ENCODE data around the gene CLDN6. TPM values are rescaled to one million over a fixed set of nuclear protein-coding genes. Genes with fewer than 3 reads are reported as not detected.

The CLDN6 gene
- total and polyA plus RNA-seq, 2 experiments from 2014 or later: 148 to 344 TPM

DNA sequence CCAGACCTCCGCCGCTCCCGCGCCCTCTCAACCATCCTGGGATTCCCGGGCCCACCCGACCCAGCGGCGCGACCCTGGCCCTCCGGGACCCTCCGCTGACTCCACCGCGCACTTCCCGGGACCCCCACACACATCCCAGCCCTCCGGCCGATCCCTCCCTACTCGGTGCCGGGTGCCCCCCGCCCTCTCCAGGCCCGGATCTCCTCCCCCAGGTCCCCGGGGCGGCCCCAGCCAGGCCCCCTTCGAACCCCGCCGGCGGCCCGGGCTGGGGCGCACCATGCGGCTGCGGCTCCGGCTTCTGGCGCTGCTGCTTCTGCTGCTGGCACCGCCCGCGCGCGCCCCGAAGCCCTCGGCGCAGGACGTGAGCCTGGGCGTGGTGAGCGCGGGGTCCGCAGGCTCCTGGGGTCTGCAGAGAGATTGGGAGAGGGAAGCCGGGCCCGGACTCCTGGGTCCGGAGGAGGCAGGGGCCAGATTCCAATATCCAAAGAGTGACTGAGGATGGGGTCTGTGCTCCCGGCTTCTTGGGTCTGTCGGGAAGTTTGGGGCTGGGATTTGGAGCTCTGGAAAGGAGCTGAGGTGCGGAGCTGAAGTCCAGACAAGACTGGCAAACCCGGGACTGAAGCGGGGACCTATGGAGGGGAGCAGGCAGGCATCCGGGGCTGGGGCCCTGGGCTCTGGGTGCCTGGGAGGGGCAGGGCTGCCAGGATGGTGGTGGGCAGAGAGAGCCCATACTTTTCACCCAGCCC lies 28.8 kb upstream of the CLDN6 start:
- Histone ChIP-seq H3K27me3 (peaks cover 71% of the 10 kb centered on the region), H3K4me1 (ENCODE audit: low read depth) (no peaks in the 10 kb centered on the region), H3K9me3 (ENCODE audit: low read depth) (no peaks in the 10 kb centered on the region), H3K27ac (no peak overlapping the region), H3K36me3 (no peaks in the 10 kb centered on the region), H3K4me3 (peak overlapping the region; percentile 31)
- no peak for DNase-seq (ENCODE audit: low read depth in 1 of 2, low spot score in 1 of 2)
- TF ChIP-seq, protein P1, sequence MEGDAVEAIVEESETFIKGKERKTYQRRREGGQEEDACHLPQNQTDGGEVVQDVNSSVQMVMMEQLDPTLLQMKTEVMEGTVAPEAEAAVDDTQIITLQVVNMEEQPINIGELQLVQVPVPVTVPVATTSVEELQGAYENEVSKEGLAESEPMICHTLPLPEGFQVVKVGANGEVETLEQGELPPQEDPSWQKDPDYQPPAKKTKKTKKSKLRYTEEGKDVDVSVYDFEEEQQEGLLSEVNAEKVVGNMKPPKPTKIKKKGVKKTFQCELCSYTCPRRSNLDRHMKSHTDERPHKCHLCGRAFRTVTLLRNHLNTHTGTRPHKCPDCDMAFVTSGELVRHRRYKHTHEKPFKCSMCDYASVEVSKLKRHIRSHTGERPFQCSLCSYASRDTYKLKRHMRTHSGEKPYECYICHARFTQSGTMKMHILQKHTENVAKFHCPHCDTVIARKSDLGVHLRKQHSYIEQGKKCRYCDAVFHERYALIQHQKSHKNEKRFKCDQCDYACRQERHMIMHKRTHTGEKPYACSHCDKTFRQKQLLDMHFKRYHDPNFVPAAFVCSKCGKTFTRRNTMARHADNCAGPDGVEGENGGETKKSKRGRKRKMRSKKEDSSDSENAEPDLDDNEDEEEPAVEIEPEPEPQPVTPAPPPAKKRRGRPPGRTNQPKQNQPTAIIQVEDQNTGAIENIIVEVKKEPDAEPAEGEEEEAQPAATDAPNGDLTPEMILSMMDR (IDR thresholded peaks at IDR 0.05; ENCODE audit: low read depth, low read length): no peak

DNA sequence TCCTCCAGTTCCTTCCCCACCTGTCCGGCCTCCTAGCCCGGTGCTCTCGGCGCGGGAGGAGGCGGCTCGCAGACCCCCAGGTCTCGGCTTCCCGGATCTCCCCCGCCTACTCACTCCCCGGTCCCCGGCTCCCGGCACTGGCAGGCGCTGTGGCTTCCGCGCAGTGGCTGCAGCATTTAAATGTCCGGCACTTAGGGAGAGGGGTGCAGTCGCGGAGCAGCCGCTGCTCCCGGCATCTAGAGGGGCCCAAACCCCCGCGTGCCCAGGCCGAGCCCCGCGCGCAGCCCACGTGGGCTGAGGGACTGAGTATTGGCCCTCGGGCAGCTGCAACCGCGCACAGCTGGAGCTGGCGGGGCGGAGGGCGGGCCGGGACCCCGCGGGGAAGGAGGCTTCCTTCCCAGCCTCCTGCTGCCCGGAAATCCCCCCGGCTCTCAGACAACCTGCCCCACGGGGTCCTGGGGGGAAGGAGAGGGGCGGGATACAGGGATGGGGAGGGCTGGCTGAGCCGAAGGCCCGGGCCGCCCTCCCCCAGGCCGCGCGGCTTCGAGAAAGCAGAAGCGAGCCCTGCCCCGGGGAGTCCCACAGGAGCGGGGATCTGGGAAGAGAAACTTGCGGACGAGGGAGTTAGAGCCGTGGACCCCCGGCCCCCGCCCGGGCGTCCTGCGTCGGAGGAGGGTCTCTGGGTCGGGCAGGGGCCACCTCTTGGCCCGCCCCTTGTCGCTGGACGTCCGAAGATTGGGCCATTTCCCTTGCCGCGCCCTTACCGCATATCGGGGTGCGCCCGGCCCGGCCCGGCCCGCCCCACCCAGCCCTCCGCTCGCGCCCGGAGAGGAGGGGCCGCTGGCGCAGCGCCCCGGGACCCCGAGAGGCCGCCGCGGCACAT lies 28.0 kb upstream of the CLDN6 start, which contains the start of gene MMP25:
TSS of gene MMP25 (plus strand) at position 804 of the 883 bp plus-strand sequence. CDS start 357 bp downstream, outside the sequence.
- Histone ChIP-seq H3K4me1 (ENCODE audit: low read depth) (no peaks in the 10 kb centered on the region), H3K4me3 (peak within 1 kb of the TSS; percentile 31), H3K9me3 (ENCODE audit: low read depth) (no peaks in the 10 kb centered on the region), H3K27me3 (peaks cover 76% of the 10 kb centered on the region), H3K36me3 (no peaks in the 10 kb centered on the region), H3K27ac (no peak within 1 kb of the TSS)
- DNase-seq (ENCODE audit: low read depth in 1 of 2, low spot score in 1 of 2): peak; percentile 11 to 40
- TF ChIP-seq, protein P1 (IDR thresholded peaks at IDR 0.05; ENCODE audit: low read depth, low read length): no peak

DNA sequence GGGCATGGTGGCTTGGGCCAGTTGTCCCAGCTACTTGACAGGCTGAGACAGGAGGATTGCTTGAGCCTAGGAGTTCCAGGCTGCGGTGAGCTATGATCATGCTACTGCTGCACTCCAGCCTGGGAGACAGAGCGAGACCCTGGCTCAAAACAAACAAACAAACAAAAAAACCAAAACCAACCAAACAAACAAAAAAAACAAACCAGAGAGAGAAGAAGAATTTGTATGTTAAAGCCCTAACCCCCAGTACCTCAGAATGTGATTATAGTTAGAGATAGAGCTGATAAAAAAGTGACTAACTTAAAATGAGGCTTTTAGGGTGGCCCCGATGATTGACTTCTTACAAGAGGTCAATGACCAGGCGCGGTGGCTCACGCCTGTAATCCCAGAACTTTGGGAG lies 26.7 kb upstream of the CLDN6 start:
- TF ChIP-seq, protein P1 (IDR thresholded peaks at IDR 0.05; ENCODE audit: low read depth, low read length): no peak
- Histone ChIP-seq H3K27me3 (peaks cover 85% of the 10 kb centered on the region), H3K4me1 (ENCODE audit: low read depth) (no peaks in the 10 kb centered on the region), H3K9me3 (ENCODE audit: low read depth) (no peaks in the 10 kb centered on the region), H3K4me3 (no peak overlapping the region), H3K36me3 (no peaks in the 10 kb centered on the region), H3K27ac (no peak overlapping the region)
- no peak for DNase-seq (ENCODE audit: low read depth in 1 of 2, low spot score in 1 of 2)

DNA sequence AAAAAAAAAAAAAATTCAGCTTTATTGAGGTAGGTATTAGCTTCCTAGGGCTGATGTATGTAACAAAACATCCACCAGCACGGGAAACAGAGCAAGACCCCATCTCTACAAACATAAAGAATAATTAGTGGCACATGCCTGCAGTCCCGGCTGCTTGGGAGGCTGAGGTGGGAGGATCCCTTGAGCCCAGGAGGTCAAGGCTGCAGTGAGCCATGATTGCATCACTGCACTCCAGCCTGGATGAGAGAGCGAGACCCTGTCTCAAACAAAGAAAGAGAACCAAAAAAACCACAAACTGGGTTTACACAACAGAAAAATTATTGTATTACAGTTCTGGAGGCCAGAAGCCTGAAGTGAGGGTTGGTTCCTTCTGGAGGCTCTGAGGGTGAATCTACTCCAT lies 24.4 kb upstream of the CLDN6 start:
- peaks cover 85% of the 10 kb centered on the region for H3K27me3 ChIP-seq
- TF ChIP-seq, protein P1 (IDR thresholded peaks at IDR 0.05; ENCODE audit: low read depth, low read length): no peak
- H3K4me1 ChIP-seq (ENCODE audit: low read depth): no peaks in the 10 kb centered on the region
- H3K9me3 ChIP-seq (ENCODE audit: low read depth): no peaks in the 10 kb centered on the region
- no peak overlapping the region for H3K27ac ChIP-seq
- H3K4me3 ChIP-seq: no peak overlapping the region
- no peaks in the 10 kb centered on the region for H3K36me3 ChIP-seq
- no peak for DNase-seq (ENCODE audit: low read depth in 1 of 2, low spot score in 1 of 2)

DNA sequence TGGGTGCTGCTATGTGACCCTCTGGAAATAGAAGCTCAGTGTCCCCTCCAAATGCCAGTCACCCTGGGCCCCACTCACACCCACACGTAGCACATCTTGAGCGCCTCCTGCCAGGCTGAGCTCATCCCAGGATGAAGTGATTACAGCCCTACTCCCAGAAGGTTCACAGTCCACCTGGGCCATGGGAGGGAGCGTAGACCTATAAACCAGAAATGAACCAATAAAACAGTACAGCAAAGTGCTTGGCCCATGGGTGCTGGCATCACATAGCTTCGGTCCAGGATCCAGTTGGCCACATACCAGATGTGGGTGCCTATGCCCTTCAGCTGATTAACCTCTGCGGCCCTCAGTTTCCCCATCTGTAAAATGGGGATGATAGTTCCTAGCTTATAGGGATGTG lies 20.9 kb upstream of the CLDN6 start:
- Histone ChIP-seq H3K27ac (no peak overlapping the region), H3K27me3 (peaks cover 85% of the 10 kb centered on the region), H3K4me1 (ENCODE audit: low read depth) (no peaks in the 10 kb centered on the region), H3K9me3 (ENCODE audit: low read depth) (no peaks in the 10 kb centered on the region), H3K4me3 (no peak overlapping the region), H3K36me3 (no peaks in the 10 kb centered on the region)
- DNase-seq (ENCODE audit: low read depth in 1 of 2, low spot score in 1 of 2): no peak
- TF ChIP-seq, protein P1 (IDR thresholded peaks at IDR 0.05; ENCODE audit: low read depth, low read length): no peak

Measured in cardiac muscle cell (in vitro differentiated cells and primary cell).